Cerebellar nuclear complex (tissue), 1 donor: ENCODE measurements around the gene AP1AR.

Experiments
- DNase-seq, 2 experiments: peaks; one replicate each; lab custom pipeline; 2025; lab: John Stamatoyannopoulos, UW

AP1AR gene

DNA sequence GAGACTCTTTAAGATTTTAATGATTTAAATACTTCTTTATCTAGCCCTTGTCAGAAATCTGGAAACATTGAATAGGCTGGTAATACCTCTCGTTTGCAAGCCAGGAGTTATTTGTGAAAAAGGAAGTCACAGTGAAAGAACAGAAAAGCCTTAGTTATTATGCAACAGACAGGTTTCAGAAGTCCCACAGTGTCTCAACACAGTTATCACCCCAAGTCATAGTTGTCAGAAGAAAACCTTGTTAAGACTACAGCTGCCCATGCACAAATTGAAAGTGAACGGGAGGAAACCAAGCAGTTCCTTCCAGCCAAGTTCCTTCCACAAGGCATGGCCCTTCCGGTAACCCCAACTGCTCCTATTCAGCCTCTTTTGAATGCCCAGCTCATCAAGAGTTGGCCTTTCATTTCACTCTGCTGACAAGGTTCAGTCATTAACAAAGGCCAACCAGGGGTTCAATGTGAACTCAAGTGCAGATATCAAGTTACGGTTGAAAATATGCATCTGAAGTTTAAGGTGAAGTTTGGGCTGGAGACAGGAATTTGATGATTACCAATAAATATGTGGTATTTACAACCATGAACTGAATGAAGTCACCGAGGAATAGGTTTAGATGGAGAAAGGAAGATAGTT is 81.1 kb downstream of the AP1AR start:
- DNase-seq: no peak

DNA sequence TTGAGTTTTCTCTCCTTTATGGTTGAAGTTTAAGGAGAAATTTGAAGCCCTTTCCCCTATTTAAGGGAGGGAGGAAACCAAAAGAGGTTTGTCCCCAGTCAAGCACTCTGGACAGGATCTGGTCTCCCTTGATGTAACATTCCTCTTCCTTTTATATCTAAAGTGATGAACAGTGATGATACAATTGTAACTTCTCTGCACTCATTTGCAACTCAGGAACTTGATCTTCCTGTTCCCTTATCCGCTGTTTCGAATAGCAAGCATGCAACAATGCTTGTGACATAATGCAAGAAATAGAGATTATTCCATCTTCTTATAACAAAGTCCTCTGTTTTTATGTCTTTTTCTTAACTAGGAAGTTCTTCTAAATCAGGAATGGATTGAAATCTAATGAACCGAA is 83.9 kb downstream of the AP1AR start:
- DNase-seq: no peak

DNA sequence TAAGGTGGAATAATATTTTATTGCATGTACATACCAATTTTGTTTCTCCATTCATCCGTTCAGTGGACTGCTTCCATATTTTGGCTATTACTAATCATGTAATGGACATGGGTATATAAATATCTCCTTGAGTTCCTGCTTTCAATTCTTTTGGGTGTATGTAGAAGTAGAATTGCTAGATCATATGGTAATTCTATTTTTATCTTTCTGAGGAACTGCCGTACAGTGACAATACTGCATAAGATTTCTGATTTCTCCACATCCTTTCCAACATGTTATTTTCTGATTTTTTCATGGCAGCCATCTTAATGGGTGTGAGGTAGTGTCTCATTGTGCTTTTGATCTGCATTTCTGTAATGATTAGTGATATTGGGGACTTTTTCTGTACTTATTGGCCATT is 84.8 kb downstream of the AP1AR start:
- DNase-seq: no peak

DNA sequence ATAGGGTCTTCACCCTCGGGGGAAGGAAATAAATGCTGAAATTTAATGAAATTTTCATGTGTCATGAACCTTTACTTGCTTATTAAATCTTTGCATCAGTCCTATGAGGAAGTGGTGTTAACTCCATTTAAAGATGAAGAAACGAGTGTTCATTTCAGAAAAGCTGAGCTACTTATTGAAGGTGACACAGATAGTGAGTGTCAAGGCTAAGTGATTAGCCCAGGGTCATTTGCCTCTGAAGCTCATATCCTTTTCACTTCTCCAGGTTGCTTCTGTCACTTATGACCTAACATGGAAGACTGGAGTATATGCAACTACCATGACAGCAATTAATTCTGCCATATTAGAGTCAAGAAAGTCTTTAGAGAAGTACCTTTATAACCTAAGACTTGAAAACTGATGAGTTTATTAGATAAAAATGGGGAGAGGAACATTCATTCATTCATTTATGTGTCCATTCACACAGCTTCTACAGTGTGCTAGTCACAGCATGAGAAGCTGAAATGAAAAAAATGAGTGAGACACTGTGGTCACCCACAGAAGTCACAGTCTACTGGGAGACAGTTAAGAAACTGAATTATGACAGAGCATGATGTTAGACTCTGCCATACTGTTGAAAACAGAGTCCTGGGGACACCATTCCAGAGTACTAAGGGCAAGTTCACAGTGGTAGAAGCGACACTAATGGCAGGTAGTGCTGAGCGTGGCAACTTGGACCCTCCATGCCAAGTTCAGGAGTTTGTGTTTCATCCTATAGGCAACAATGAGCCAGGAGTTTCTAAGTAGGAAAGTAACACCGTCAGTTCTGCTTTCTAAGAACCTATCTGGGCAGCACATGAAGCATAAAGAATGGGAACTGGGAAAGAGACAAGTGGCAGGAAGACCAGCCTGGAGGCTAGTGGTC is 86.9 kb downstream of the AP1AR start:
- no peak for DNase-seq
